Motor neuron (in vitro differentiated cells): ENCODE results near the gene TRAM2. TPM values are rescaled to one million over a fixed set of nuclear protein-coding genes. Genes with fewer than 3 reads are reported as not detected.

Experiments used
- ATAC-seq, 8 experiments: fragments of 200-7000 bp; cut with Tn5 transposase; replicated peaks in 6 of 8; 2 replicates each; pipeline ENCODE4 v1.8.0; 2021; ENCODE audit warnings: mild to moderate bottlenecking in 8 of 8, moderate library complexity in 8 of 8
- H3K27ac ChIP-seq, 2 donors: fragments of 250-450 bp; sonication (Bioruptor Pico); 2 replicates each; pipeline ENCODE4 v1.9.0; 2021; ENCODE audit warnings: antibody characterized with exemption in 2 of 2, mild to moderate bottlenecking in 2 of 2, moderate library complexity in 1 of 2
- H3K4me1 ChIP-seq, 2 donors: fragments of 250-450 bp; sonication (Bioruptor Pico); replicated peaks in 1 of 2; 2 replicates each; pipeline ENCODE4 v1.6.1; 2021; ENCODE audit warnings: antibody characterized with exemption in 2 of 2, mild to moderate bottlenecking in 2 of 2, moderate library complexity in 1 of 2
- H3K4me3 ChIP-seq, 5 donors: fragments of 250-450 bp; sonication (Bioruptor Pico); 2 replicates each; pipeline ENCODE4 v1.9.0; 2021; ENCODE audit warnings: antibody characterized with exemption in 5 of 5, mild to moderate bottlenecking in 5 of 5, moderate library complexity in 4 of 5
- WGBS, 10 experiments: fragments of 450-650 bp; shearing (Covaris generic); methylation state at CpG; one replicate each; pipeline ENCODE4 v1.0.0; 2022; 5-methylcytosine and 5-hydroxymethylcytosine counted together
- in situ Hi-C, 9 experiments: fragments of 400-800 bp; cut with MboI; loops; one replicate each; pipeline ENCODE4 v1.15.0; 2021; ENCODE audit warnings: low sequenced_read_pairs in 9 of 9, low pct_unique_long_range_greater_than_20kb in 2 of 9; ENCODE audit not compliant: unreplicated experiment in 9 of 9
- total RNA-seq, 8 experiments: library from RNA; unstranded; fragments of 300-600 nt; gene quantifications; 2 replicates each; pipeline versions ENCODE4 v1.2.3 to v1.2.4, GENCODE V29; 2022

Gene TRAM2
- total RNA-seq, 8 experiments from 2014 or later = 1.8 to 38.0 (median 10.7) TPM

DNA sequence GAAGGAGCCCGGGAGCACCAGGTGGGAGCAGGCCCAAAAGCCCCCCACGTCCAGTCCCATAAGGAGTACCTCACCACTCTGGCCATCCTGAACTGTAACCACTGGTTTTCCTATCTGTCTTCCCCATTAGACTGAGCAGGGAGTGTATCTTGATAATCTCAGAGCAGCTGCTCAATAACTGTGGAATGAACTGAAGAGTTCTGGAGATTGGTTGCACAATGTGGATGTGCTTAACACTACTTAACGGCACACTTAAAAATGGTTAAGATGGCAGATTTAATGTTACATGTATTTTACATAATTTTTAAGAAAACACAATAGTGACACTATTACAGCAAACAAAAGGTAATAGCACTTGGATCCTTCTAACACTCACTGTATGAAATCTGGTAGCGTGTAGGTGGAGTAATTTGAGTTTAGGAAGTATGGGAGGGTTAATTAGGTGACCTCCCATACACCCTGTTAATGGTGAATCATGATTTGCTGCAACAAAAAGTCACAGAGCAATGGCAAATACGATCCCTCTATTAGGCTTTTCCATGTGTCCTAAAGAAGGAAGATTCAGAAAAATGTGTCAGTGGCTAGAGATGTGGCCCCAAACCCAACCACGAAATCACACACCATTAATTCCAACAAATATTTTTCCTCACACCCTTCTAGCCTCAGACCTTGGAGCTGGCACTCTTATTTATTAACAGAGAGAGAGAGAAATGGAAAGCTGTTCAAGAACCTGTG, 18.4 kb downstream of the TRAM2 start:
- 0 to 96% (median 83%) methylated on average over 1 to 5 of the region's 6 CpGs for WGBS, 10 experiments
- ATAC-seq = peak in 2 of 8 experiments; percentile 26 to 56
- Histone ChIP-seq H3K4me3 (no peak overlapping the region), H3K27ac (no peak overlapping the region), H3K4me1 (no peaks in the 10 kb centered on the region)
- in situ Hi-C loops = no loop called here

DNA sequence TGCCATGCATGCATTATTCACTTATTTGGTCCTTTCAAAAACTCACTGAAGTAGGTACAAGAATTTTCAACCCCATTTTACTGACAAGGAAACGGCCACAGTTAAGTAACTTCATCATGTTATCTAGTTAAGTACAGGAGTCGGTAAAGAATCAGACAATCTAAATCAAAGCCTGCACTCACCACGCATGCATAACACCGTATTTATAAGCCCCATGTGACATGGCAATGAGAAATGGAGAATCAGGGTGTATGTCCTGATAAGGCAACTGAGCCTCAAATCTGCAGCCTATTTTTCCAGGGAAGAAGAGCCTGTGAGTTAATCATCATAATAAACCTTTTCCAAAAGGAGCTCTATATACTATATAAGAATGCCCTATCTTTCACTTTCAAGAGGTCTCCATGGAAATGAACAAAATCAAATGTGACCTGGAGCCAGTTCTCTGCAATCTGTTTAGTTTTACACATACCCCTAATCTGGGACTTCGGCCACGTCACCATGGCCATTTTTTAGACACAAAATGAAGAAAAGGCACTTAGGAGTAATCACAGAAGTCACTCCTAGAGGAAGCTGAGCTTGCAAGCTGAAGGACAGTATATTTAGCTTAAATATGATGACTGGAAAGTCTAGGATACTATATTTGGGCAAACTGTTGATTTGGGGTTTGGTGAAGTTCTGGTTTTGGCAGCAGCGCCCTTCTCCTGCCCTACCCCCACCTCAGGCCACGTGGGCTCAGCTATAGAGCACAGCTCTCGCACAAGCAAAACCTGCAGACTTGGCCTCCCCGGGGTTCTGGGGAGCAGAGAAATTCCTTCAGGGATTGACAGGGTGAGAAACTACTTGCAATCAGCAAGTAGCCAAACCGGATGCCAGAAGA, 19.2 kb downstream of the TRAM2 start:
- no peak overlapping the region for H3K27ac ChIP-seq
- in situ Hi-C loops = no loop called here
- ATAC-seq = peak in 1 of 8 experiments; percentile 15
- WGBS, 10 experiments = 28 to 100% (median 85%) methylated on average over 1 to 11 of the region's 11 CpGs; no CpG with 5 or more reads in 1 of the 10 experiments
- H3K4me3 ChIP-seq = no peak overlapping the region
- H3K4me1 ChIP-seq = peaks cover 0 to under 1% of the 10 kb centered on the region in 2 donors

- WGBS, 10 experiments = 27 to 94% (median 71%) methylated on average over 1 to 4 of the region's 5 CpGs; no CpG with 5 or more reads in 1 of the 10 experiments
- Histone ChIP-seq H3K27ac (no peak overlapping the region), H3K4me1 (peaks cover 4 to 15% of the 10 kb centered on the region in 2 donors), H3K4me3 (no peak overlapping the region)
- in situ Hi-C loops = no loop called here
- no peak for ATAC-seq
These were observed 21.2 kb downstream of the TRAM2 start for GRCh38 chr6:52555518-52556233.

- Histone ChIP-seq H3K4me3 (no peak overlapping the region), H3K4me1 (peaks cover 4 to 15% of the 10 kb centered on the region in 2 donors), H3K27ac (no peak overlapping the region)
- ATAC-seq = no peak
- WGBS, 10 experiments = 92 to 100% (median 100%) methylated on average over 2 to 4 of the region's 6 CpGs; no CpG with 5 or more reads in 2 of the 10 experiments
- in situ Hi-C loops = no loop called here
These were observed 22.1 kb downstream of the TRAM2 start for GRCh38 chr6:52554684-52555280.

DNA sequence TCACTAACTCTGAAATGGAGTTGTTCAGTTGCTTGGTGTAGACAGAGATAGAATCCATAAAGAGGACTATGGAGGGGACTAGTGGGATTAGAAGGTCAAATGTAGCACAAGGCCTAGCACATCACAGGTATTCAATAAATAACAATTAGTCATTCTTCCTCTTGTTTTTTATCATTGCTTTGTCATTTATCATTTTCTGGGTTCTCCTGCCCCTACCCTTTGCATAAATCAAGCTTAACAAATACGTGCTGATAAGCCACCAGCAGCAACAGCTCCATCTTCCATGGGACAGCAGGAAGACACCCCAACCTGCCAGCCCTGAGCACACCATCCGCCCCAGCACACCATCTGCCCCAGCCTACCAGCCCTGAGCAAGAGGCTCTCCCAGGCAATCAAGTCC, 23.1 kb downstream of the TRAM2 start:
- Histone ChIP-seq H3K4me1 (peaks cover 4 to 15% of the 10 kb centered on the region in 2 donors), H3K4me3 (no peak overlapping the region), H3K27ac (no peak overlapping the region)
- in situ Hi-C loops = no loop called here
- WGBS, 10 experiments = 29 to 83% (median 75%) methylated on average over 1 to 2 of the region's 2 CpGs; no CpG with 5 or more reads in 6 of the 10 experiments
- ATAC-seq = no peak

DNA sequence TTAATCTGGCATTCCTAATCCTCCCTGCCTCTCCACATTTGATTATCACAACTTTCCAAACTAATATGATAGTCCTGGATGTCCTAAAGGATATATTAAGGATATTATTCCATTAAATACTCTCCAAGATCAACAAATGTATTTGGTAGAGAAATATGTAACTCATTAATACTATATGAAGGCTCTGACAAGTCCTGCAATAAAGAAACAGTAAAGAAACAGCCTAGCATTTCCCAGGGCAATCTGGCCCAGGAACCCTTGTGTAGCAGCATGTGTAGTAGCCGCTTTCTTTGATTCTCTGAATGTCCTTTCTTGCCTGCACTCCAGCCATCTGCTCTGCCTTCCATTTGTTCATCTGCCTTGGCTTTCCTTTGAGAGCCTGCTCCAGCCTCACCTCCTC, 23.7 kb downstream of the TRAM2 start:
- H3K27ac ChIP-seq = no peak overlapping the region
- H3K4me3 ChIP-seq = no peak overlapping the region
- in situ Hi-C loops = no loop called here
- WGBS, 10 experiments = 82 to 100% (median 100%) methylated on average over 1 of the region's 1 CpG; no CpG with 5 or more reads in 6 of the 10 experiments
- no peak for ATAC-seq
- H3K4me1 ChIP-seq = peaks cover 4 to 15% of the 10 kb centered on the region in 2 donors

GRCh38 chr6:52552278-52552643, 24.6 kb downstream of the TRAM2 start:
- WGBS, 10 experiments = 0 to 34% methylated on average over 1 to 4 of the region's 6 CpGs; no CpG with 5 or more reads in 8 of the 10 experiments
- Histone ChIP-seq H3K27ac (no peak overlapping the region), H3K4me3 (no peak overlapping the region), H3K4me1 (peaks cover 4 to 20% of the 10 kb centered on the region in 2 donors)
- peak in 6 of 8 experiments; percentile 5 to 28 (median 19) for ATAC-seq
- in situ Hi-C loops = no loop called here

GRCh38 chr6:52551483-52552277, 25.2 kb downstream of the TRAM2 start:
- Histone ChIP-seq H3K4me3 (no peak overlapping the region), H3K27ac (no peak overlapping the region), H3K4me1 (peaks cover 4 to 23% of the 10 kb centered on the region in 2 donors)
- 0 to 80% (median 20%) methylated on average over 2 to 10 of the region's 13 CpGs; no CpG with 5 or more reads in 3 of the 10 experiments for WGBS, 10 experiments
- in situ Hi-C loops = no loop called here
- ATAC-seq = peak; percentile 26 to 87 (median 66)

GRCh38 chr6:52550870-52551269, 26.0 kb downstream of the TRAM2 start:
- Histone ChIP-seq H3K4me1 (peaks cover 4 to 23% of the 10 kb centered on the region in 2 donors), H3K27ac (no peak overlapping the region), H3K4me3 (no peak overlapping the region)
- 70 to 100% (median 88%) methylated on average over 1 to 5 of the region's 5 CpGs; no CpG with 5 or more reads in 2 of the 10 experiments for WGBS, 10 experiments
- in situ Hi-C loops = no loop called here
- ATAC-seq = no peak

GRCh38 chr6:52550014-52550575, 26.8 kb downstream of the TRAM2 start:
- WGBS, 10 experiments = 77 to 100% (median 92%) methylated on average over 1 to 6 of the region's 6 CpGs; no CpG with 5 or more reads in 1 of the 10 experiments
- in situ Hi-C loops = no loop called here
- peaks cover 4 to 23% of the 10 kb centered on the region in 2 donors for H3K4me1 ChIP-seq
- no peak overlapping the region for H3K27ac ChIP-seq
- no peak for ATAC-seq
- H3K4me3 ChIP-seq = no peak overlapping the region

DNA sequence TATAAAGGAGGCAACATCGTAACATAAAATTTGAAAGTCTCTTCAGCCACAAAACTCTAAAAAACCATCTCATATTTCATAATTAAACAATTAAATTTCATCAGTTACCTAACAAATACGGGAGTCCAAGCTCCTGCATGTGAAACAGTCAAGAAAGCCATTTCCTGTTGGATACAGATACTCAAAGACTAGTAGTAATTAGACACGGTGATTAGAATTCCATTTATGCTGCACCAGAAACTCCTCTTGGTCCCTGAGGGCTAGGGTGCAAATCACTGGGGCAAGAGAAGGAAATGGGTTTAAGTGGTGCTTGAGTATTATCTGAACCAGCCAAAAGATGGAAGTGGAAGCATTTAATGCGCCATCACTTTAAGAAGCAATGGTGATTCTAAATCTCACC, 27.4 kb downstream of the TRAM2 start:
- in situ Hi-C loops = no loop called here
- Histone ChIP-seq H3K4me1 (peaks cover 4 to 23% of the 10 kb centered on the region in 2 donors), H3K27ac (no peak overlapping the region), H3K4me3 (no peak overlapping the region)
- WGBS, 10 experiments = 33 to 100% (median 91%) methylated on average over 1 to 4 of the region's 4 CpGs
- ATAC-seq = no peak
